H9 (cell line): ENCODE data around the gene PLEKHO1. TPM values are rescaled to one million over a fixed set of nuclear protein-coding genes. Genes with fewer than 3 reads are reported as not detected.

Experiments used
- DNase-seq: peaks from one replicate; pipeline ENCODE4 v3.0.0-alpha.2; 2017
- H2AFZ ChIP-seq: one replicate; pipeline ENCODE4 v1.6.1; 2013; ENCODE audit warnings: mild to moderate bottlenecking, low read length, control low read depth, moderate library complexity
- H2AK5ac ChIP-seq: 2 replicates; pipeline ENCODE4 v1.6.1; 2013; ENCODE audit warnings: low read length, control low read depth, mixed read lengths; ENCODE audit not compliant: insufficient read length
- H2BK120ac ChIP-seq: one replicate; pipeline ENCODE4 v1.6.1; 2013; ENCODE audit warnings: low read depth, mild to moderate bottlenecking, low read length, control low read depth, inconsistent platforms; ENCODE audit not compliant: poor library complexity, severe bottlenecking
- H2BK12ac ChIP-seq: 2 replicates; pipeline ENCODE4 v1.6.1; 2013; ENCODE audit warnings: low read length, control low read depth, mixed read lengths, low read depth; ENCODE audit not compliant: insufficient read length
- H2BK15ac ChIP-seq: 2 replicates; pipeline ENCODE4 v1.6.1; 2013; ENCODE audit warnings: low read depth, low read length, control low read depth
- H2BK20ac ChIP-seq: one replicate; pipeline ENCODE4 v1.6.1; 2013; ENCODE audit warnings: low read depth, mild to moderate bottlenecking, low read length, control low read depth, inconsistent platforms; ENCODE audit not compliant: poor library complexity, severe bottlenecking
- H2BK5ac ChIP-seq: 2 replicates; pipeline ENCODE4 v1.6.1; 2013; ENCODE audit warnings: low read length, control low read depth, mixed read lengths; ENCODE audit not compliant: insufficient read length
- H3K14ac ChIP-seq: 2 replicates; pipeline ENCODE4 v1.6.1; 2013; ENCODE audit warnings: low read length, control low read depth; ENCODE audit not compliant: insufficient read depth
- H3K18ac ChIP-seq: 2 replicates; pipeline ENCODE4 v1.6.1; 2013; ENCODE audit warnings: low read depth, mild to moderate bottlenecking, mixed read lengths, low read length, control low read depth; ENCODE audit not compliant: insufficient read length
- H3K23ac ChIP-seq: 2 replicates; pipeline ENCODE4 v1.6.1; 2013; ENCODE audit warnings: low read length, control low read depth, mixed read lengths, low read depth; ENCODE audit not compliant: insufficient read length
- H3K23me2 ChIP-seq: 2 replicates; pipeline ENCODE4 v1.6.1; 2013; ENCODE audit warnings: low read depth, mild to moderate bottlenecking, mixed read lengths, low read length, control low read depth; ENCODE audit not compliant: insufficient read length, poor library complexity, severe bottlenecking
- H3K27ac ChIP-seq: 2 replicates; pipeline ENCODE4 v1.5.1; 2013; ENCODE audit warnings: low read length, control low read depth, mixed read lengths, low read depth; ENCODE audit not compliant: insufficient read length
- H3K27me3 ChIP-seq: 2 replicates; pipeline ENCODE4 v1.6.1; 2013; ENCODE audit warnings: low read length, control low read depth, inconsistent platforms; ENCODE audit not compliant: insufficient read depth
- H3K4ac ChIP-seq: 2 replicates; pipeline ENCODE4 v1.6.1; 2013; ENCODE audit warnings: low read depth, mild to moderate bottlenecking, control low read depth, inconsistent platforms, low read length, moderate library complexity
- H3K4me1 ChIP-seq: 2 replicates; pipeline ENCODE4 v1.6.1; 2013; ENCODE audit warnings: low read length, control low read depth, inconsistent platforms; ENCODE audit not compliant: insufficient read depth
- H3K4me2 ChIP-seq: 2 replicates; pipeline ENCODE4 v1.6.1; 2013; ENCODE audit warnings: low read length, control low read depth, mixed read lengths; ENCODE audit not compliant: insufficient read length, insufficient read depth
- H3K56ac ChIP-seq: 2 replicates; pipeline ENCODE4 v1.6.1; 2013; ENCODE audit warnings: low read depth, mild to moderate bottlenecking, mixed read lengths, low read length, control low read depth; ENCODE audit not compliant: insufficient read length
- H3K79me1 ChIP-seq: 2 replicates; pipeline ENCODE4 v1.6.1; 2013; ENCODE audit warnings: low read depth, mild to moderate bottlenecking, moderate library complexity, low read length, control low read depth, inconsistent platforms; ENCODE audit not compliant: insufficient read depth, poor library complexity, severe bottlenecking
- H3K79me2 ChIP-seq: 2 replicates; pipeline ENCODE4 v1.6.1; 2013; ENCODE audit warnings: low read length, control low read depth, inconsistent platforms; ENCODE audit not compliant: insufficient read depth
- H3K9ac ChIP-seq: 2 replicates; pipeline ENCODE4 v1.6.1; 2013; ENCODE audit warnings: low read length, control low read depth, mixed read lengths; ENCODE audit not compliant: insufficient read length; ENCODE audit errors: extremely low read depth
- H3K9me3 ChIP-seq: one replicate; pipeline ENCODE4 v1.6.1; 2013; ENCODE audit warnings: low read depth, low read length, inconsistent platforms; ENCODE audit not compliant: control insufficient read depth
- H3T11ph ChIP-seq: one replicate; pipeline ENCODE4 v1.6.1; 2013; ENCODE audit warnings: mild to moderate bottlenecking, low read length, control low read depth, inconsistent platforms
- H4K20me1 ChIP-seq: one replicate; pipeline ENCODE4 v1.6.1; 2013; ENCODE audit not compliant: control insufficient read depth, insufficient read length, insufficient read depth
- H4K5ac ChIP-seq: 2 replicates; pipeline ENCODE4 v1.6.1; 2013; ENCODE audit warnings: low read depth, mild to moderate bottlenecking, mixed read lengths, low read length, control low read depth; ENCODE audit not compliant: insufficient read length
- H4K8ac ChIP-seq: replicated peaks from 2 replicates; pipeline ENCODE4 v1.6.1; 2013; ENCODE audit warnings: low read length, control low read depth, mixed read lengths, low read depth; ENCODE audit not compliant: insufficient read length
- H4K91ac ChIP-seq: 2 replicates; pipeline ENCODE4 v1.6.1; 2013; ENCODE audit warnings: low read depth, mild to moderate bottlenecking, moderate library complexity, mixed read lengths, low read length, control low read depth; ENCODE audit not compliant: insufficient read length
- H3K27ac Mint-ChIP-seq, 3 experiments: 2 replicates in 2 of 3; 3 replicates in 1 of 3; pipeline ENCODE4 v1.8.0; 2020 to 2021; ENCODE audit warnings: mixed read lengths in 3 of 3, mild to moderate bottlenecking in 1 of 3, moderate library complexity in 1 of 3
- H3K27me3 Mint-ChIP-seq: 2 replicates; pipeline ENCODE4 v1.8.0; 2021; ENCODE audit warnings: low read depth, mild to moderate bottlenecking, moderate library complexity, mixed read lengths
- H3K36me3 Mint-ChIP-seq, 3 experiments: 2 replicates in 2 of 3; 3 replicates in 1 of 3; pipeline ENCODE4 v1.8.0; 2020 to 2021; ENCODE audit warnings: low read depth in 3 of 3, mixed read lengths in 3 of 3; ENCODE audit not compliant: insufficient read depth in 1 of 3
- H3K4me1 Mint-ChIP-seq, 2 experiments: 2 replicates each; pipeline ENCODE4 v1.8.0; 2020; ENCODE audit warnings: mixed read lengths in 2 of 2
- H3K4me3 Mint-ChIP-seq, 2 experiments: 2 replicates in 1 of 2; 3 replicates in 1 of 2; pipeline ENCODE4 v1.8.0; 2020 to 2021; ENCODE audit warnings: mild to moderate bottlenecking in 2 of 2, mixed read lengths in 2 of 2, moderate library complexity in 1 of 2
- H3K9me3 Mint-ChIP-seq, 2 experiments: 2 replicates in 1 of 2; 3 replicates in 1 of 2; pipeline ENCODE4 v1.8.0; 2020; ENCODE audit warnings: mild to moderate bottlenecking in 2 of 2, mixed read lengths in 2 of 2, moderate library complexity in 1 of 2
- CTCF ChIP-seq: fragments of 200-600 bp; sonication (generic); conservative IDR thresholded peaks from 3 replicates; pipeline ENCODE4 v1.8.0; 2021; ENCODE audit warnings: antibody characterized with exemption, mild to moderate bottlenecking
- WGBS: extraction: QIAGEN DNeasy Blood & Tissue Kit; methylation state at CpG from one replicate; pipeline ENCODE4 v1.1.7; 2013; ENCODE audit warnings: missing lambda C conversion rate, low lambda C conversion rate, mixed read lengths; ENCODE audit not compliant: insufficient read length; ENCODE audit errors: extremely low coverage; 5-methylcytosine and 5-hydroxymethylcytosine counted together
- total RNA-seq: library from RNA; stranded (reverse); gene quantifications from 2 replicates; pipeline ENCODE4 v1.2.1, GENCODE V29; 2021

PLEKHO1 gene
- total RNA-seq, 1 experiment from 2014 or later = 48.1 TPM

DNA sequence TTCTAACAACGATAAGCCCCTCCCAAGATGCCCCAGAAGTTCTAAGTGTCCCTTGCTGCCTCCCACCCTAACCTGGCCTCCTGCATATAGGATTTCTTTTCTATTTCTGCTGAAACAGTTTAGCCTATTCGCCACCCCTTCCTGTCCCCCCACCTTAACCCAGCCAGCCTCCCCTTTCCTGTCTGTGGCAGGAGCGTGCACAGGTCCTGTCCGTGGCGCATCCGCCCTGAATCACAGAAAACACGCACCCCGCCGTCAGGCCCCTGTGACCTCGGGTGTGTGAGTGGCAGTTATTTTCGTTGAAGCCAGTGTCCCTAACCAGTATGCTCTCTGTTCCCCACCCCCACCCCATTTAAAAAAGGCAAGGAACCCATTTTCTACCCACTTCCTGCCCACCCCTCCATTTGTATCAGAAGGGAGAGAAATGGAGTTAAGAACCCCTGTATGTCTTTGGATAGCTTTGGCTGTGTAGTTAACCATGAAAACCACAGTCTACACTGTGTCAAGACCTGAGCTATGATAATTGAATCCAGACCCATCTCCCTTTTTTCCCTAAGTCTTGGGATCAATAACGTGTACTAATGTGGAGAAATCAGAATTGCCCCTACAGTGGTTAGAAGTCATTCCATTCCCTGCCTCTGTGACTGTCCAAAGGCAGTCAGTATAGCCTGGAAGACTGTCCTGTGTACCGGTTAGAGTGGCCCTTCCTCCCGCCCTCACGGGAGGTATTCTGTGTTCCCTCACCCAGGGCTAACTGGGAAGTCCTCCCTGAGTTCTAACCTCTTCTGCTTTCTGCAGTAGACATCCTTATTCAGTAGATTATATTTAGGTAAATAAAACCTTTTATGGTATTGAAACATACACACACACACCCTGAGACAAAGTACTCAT lies 1.8 kb downstream of the PLEKHO1 start:
- H3K18ac ChIP-seq = no peak overlapping the region
- Mint-ChIP-seq H3K9me3 (peaks cover 0 to 2% of the 10 kb centered on the region in 2 experiments; a peak in 1 of 5 replicates), H3K27ac (peak overlapping the region in 2 of 3 experiments; percentile 50 to 62; a peak in 3 of 7 replicates), H3K4me1 (peaks cover 23 to 27% of the 10 kb centered on the region in 2 experiments), H3K27me3 (peaks cover 10% of the 10 kb centered on the region), H3K36me3 (peaks cover 33 to 44% (median 40%) of the 10 kb centered on the region in 3 experiments), H3K4me3 (peak overlapping the region; percentile 86 to 96)
- no peak overlapping the region for H2BK5ac ChIP-seq
- H2BK20ac ChIP-seq = no peak overlapping the region
- H2AK5ac ChIP-seq = no peak overlapping the region
- no peak overlapping the region for H3K4ac ChIP-seq
- no CpG with 5 or more reads among the region's 15 CpGs for WGBS
- no peaks in the 10 kb centered on the region for H3K79me1 ChIP-seq
- H4K91ac ChIP-seq = no peak overlapping the region
- H3K27ac ChIP-seq = no peak overlapping the region
- no peak overlapping the region for H3K56ac ChIP-seq
- H4K20me1 ChIP-seq = no peaks in the 10 kb centered on the region
- H2BK12ac ChIP-seq = no peak overlapping the region
- no peak overlapping the region for H3K23ac ChIP-seq
- peak overlapping the region; percentile 74 for H3K9ac ChIP-seq
- no peak overlapping the region for H2AFZ ChIP-seq
- no peak overlapping the region; the same call in 1 of the 2 replicates for H3K14ac ChIP-seq
- no peak overlapping the region for H4K8ac ChIP-seq
- H2BK15ac ChIP-seq = no peak overlapping the region
- no peak overlapping the region for H4K5ac ChIP-seq
- peaks cover 17% of the 10 kb centered on the region for H3K23me2 ChIP-seq
- H3K4me1 ChIP-seq = peaks cover 4% of the 10 kb centered on the region; the same call in 1 of the 2 replicates
- peak overlapping the region; percentile 74 for H3K4me2 ChIP-seq
- no peak for TF ChIP-seq CTCF
- no peak for DNase-seq
- H3K79me2 ChIP-seq = 0 out of 2 replicates have a peak, but pooled peaks cover 4% of the 10 kb centered on the region
- no peak overlapping the region for H2BK120ac ChIP-seq
- H3T11ph ChIP-seq = no peak overlapping the region
- H3K9me3 ChIP-seq = no peaks in the 10 kb centered on the region
- no peaks in the 10 kb centered on the region; the same call in 1 of the 2 replicates for H3K27me3 ChIP-seq
